Fibroblast of skin of right quadriceps (primary cell): ENCODE data around the gene ADTRP.
"Not testable (repeated sequence)": the region's sequence is repeated elsewhere in the genome, so short reads cannot be mapped to it uniquely, and the experiment has no call there.

Experiments used
- DNase-seq: peaks from one replicate; pipeline ENCODE4 v3.0.0-alpha.2; 2013

The ADTRP gene

DNA sequence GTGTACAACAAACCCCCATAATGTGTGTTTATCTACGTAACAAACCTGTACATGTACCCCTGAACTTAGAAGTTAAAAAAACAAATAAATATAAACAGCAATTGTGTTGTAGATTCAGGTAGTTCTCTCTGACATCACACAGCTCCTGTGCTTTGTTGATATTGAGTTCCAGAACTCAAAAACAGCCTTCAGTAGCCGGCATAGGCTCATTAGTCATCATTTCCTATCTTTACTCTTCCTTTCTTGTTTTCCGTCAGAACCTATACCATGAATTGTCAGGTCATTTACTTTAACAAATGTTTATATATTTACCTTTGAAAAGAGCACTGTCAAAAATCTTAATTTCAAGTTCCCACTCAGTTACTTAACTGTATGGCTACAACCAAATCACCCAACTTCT lies 88.8 kb downstream of the ADTRP start:
- DNase-seq = no peak

DNA sequence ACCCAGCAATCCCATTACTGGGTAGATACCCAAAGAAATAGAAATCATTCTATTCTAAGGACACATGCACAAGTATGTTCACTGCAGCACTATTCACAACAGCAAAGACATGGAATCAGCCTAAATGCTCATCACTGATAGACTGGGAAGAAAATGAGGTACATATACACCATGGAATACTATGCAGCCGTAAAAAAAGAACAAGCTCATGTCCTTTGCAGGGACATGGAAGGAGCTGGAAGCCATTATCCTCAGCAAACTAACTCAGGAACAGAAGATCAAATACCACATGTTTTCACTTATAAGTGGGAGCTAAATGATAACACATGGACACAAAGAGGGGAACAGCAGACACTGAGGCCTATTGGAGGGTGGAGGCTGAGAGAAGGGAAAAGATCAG lies 89.2 kb downstream of the ADTRP start:
- DNase-seq = not testable (repeated sequence)

DNA sequence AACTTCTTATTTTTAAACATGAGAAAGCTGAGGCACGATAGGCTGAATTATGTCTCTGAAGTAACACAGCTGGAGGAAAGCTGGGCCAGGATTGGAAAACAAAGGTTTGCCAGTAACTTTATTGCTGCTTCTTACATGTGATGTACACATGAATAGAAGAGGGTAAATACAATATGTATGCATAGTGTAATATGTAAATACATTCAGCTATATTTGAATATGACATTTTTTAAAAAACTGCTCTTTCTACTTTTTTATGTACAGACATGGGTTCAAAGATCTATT lies 90.2 kb downstream of the ADTRP start:
- DNase-seq = no peak

DNA sequence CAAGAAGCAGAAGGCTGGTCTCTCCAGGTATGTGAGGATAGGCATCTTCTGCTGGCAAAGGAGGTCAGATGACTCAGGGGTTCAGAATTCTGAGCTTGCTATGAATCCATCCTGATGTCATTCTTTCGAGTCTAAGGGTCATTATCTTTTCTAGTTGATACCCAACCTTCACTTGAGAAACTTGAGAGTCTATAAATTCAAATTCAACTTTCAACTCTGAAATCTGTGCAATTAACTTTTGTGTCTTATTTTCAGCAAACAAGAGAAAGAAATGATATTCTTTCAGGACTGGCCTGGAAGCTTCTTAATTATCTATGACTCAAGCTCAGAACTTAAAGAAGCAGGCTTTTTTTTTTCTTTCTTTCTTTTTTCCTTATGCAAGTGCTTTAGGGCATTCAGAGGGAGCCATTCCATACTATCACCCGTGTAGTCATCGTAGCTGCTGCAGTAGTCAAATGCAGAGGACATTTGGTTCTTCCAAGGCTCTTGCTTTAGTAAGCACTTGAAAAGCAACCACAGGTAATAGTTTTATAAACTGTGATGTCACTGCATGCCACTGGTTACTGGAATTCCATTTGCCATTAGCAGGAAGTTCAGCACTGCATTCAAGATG lies 93.0 kb downstream of the ADTRP start:
- peak; percentile 72 for DNase-seq

DNA sequence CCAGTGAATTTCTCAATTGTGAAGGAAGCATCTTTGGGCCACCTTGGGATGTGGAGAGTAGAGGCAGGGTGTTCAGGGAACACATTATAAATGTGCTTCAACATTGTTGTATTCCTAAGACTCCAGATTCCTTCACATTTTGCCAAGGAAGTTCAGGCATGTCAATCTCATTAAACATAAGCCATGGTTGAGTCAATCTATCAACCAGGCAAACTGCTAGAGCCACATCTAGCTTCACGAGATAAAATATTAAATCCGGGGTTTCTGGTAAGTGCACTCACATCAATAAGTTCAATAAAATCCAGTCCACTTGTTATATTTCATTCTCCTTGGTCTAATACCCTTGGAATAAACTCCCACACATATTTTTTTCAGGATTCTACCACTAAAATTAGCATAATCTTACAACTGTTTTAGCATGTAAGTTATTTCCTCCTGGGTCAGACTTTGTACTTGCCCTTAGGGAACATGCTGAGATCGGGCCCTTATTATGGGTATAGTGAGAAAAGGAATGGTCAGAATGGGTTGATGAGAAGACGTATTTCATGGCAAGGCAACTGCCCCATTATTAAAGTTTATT lies 93.6 kb downstream of the ADTRP start:
- DNase-seq = no peak

DNA sequence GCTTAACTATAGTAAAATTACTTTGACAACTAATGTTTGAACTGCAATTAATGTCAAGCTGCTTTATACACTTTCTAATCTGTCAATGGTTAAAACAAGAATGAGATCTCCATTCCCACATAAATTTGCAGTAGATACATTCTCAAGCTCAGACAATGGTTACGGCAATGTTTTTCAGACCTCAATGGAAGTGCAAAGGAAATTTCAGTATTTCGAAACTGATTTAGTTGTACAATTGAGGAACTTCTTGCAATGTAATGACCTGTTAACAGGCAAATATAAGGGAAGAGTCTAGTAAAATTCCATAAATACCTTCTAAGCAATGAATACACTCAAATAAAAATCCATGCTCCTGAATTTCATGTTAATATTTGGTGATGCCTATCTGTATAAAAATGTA lies 94.7 kb downstream of the ADTRP start:
- no peak for DNase-seq

DNA sequence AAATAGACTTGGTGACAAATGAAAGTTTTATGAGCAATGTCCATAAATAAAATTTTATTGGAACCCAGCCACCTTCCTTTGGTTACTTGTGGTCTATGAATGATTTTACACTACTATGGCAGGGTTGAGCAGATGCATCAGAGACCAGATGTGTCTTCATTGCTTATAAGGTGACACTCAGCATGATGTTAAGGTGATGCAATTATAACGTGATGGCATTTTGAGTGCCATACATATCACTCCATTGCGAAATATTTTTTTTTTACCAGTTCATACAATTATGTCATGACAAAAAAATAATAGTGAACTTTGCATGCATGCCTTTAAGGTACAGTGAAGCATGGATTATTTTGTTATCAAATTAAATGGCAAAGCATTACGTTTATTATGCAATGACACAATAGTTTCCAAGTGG lies 96.0 kb downstream of the ADTRP start:
- DNase-seq = peak; percentile 53

DNA sequence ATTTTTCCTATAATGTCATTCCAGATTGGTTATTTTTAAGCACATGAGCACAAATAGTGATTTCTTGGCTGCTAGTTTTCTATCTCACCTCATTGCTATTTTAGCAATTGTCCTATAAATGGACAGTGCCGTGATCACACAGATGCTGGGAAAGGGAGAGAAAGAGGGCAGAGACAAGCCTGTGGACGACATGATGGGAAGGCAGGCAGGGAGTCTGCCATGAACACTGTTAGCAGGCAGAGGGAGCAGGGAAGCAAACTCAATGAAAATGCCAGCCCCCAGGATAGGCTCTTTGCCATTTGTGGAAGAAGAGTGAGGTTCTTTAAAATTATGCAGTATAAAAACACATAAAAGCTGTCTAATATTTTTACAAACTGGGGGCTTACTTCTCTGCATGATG lies 96.8 kb downstream of the ADTRP start:
- DNase-seq = no peak

DNA sequence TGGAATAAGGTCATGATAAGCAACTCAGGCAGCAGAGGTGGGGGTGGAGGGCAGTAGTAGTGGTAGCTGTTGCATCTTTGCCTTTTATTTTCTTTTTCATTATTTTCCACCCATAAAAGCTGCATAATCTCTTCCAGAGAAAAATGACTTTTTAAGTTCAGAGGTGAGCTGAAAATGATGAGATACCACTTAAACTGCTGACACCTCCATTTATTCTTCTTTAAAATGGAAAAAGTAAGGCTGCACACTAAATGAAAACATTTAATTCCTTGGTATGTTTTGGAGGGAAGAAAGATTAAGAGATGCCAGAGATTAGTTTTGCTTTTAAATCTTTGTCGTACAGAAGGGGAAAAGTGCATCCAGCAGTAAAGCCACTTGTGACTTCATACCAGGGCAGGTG lies 97.2 kb downstream of the ADTRP start:
- no peak for DNase-seq

DNA sequence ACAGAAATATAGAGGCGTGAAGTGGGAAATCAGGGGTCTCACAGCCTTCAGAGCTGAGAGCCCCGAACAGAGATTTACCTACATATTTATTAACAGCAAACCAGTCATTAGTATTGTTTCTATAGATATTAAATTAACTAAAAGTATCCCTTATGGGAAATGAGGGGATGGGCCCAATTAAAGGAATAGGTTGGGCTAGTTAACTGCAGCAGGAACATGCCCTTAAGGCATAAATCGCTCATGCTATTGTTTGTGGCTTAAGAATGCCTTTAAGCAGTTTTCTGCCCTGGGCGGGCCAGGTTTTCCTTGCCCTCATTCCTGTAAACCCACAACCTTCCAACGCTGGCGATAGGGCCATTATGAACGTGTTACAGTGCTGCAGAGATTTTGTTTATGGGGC lies 98.1 kb downstream of the ADTRP start:
- DNase-seq = not testable (repeated sequence)

DNA sequence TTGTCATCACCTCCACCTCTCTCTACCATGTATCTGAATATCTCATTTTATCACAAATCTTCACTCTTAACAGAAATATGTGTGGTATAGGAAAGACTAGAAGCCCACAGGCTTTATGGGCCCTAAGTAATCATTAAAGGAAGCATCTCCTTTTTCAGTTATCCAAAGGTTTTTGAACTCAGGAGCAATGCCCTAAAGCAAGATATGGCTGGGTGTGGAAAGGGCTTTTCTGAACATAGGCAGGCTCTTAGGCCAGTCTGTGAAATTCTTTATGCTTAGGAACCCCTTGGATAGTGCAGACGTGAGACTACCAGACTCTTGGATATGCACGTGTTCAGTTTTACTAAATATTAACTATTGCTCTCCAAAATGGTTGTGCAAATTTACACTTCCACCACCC lies 99.5 kb downstream of the ADTRP start:
- DNase-seq = no peak

DNA sequence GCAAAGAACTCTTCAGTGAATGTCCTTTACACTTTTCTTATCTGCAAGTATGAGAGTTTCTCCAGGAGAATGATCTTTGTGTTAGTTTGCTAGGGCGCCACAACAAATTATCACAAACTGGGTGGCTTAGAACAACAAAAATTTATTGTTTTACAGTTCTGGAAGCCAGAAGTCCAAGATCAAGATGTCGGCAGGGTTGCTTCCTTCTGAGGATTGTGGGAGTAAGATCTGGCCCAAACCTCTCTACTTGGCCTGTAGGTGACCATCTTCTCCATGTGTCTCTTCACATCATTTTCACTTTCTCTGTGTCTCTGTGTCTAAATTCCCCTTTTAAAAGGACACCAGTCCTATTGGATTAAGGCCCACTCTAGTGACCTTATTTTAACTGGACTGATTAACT lies 103.0 kb downstream of the ADTRP start:
- DNase-seq = no peak

DNA sequence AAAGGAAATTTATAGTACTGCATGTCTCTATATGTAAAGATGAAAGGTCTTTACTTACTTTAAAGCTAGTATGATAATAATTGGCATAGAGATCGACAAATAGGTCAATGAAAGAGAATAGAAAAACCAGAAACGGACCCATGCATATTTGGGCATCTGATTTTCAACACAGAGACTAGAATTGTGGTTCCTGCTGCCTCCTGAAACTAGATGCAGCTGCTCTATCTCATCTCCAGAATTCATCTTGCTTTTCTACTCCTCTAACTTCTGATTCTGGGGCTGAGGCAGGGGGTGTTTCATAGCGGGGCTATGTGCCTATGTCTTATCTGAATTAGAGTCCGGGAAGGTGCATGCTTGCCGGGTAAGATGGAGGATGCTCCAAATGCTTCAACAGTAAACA lies 105.9 kb downstream of the ADTRP start:
- no peak for DNase-seq

DNA sequence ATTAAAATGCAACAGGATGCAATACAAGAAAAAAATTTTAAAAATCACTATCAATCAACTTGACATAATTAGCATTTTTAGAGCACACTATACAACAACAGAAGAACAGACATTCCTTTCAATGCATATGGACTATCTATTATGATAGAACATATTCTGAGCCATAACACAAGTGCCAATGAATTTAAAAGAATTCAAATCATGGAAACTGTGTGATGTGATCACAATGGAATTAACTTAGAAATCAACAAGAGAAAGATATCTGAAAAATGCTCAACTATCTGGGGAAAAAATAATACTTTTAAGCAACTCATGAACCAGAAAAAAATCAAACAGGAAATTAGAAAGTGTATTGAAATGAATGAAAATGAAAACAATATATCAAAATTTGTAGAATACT lies 106.3 kb downstream of the ADTRP start:
- peak; percentile 41 for DNase-seq

DNA sequence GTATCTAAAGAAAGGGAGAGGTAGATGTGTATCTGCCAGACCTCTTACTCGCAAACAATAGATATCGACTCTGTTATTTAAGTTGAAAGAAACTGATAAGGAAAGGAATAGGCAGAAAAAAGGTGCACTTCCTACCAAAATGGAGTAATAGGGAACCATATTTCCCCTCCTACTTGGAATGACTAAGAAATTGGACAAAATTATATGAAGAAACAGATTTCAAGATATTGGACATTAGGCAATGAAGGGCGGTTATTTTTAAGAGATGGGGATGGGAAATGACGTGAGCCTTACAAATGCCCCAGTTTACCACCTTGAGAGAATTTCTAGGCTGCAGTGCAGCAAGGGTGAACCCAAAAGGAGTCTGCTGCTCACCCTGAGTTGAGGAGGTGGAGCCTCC lies 108.9 kb downstream of the ADTRP start:
- no peak for DNase-seq

DNA sequence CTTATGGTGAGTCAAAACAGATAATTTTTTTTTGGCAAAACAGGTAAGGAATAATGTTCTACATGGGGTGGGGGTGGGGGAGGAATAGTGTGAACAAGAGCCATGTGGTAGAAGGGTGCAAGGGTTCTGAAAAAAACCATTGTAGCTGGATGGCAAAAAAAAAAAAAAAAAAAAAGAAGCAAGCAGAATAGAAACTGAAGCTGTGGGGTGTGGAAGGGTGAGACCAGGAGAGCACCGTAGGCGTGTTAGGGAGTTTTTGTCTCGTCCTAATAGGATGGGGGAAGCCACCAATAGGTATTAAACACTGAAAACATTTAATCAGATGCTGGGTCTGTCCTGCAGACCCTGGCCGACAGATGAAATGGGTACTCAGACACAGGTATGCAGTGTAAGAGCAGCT lies 110.1 kb downstream of the ADTRP start:
- no peak for DNase-seq

DNA sequence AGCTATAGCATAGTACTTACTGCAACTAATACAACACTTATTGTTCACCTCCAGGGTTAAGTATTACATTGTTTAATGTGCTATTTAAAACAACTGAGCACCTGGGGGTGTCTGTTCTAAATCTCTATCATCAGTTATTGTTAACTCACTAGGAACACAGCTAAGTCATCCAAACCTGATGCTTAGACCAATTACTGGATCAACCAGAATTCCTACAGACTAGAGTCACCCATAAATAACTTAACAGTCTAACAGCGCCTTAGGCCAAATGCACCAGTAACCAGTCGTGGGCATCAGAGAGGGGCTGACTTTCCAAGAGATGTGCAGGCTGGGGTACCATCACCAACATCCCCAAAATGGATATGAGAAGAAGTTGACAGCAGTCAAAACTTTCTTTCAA lies 110.7 kb downstream of the ADTRP start:
- no peak for DNase-seq

DNA sequence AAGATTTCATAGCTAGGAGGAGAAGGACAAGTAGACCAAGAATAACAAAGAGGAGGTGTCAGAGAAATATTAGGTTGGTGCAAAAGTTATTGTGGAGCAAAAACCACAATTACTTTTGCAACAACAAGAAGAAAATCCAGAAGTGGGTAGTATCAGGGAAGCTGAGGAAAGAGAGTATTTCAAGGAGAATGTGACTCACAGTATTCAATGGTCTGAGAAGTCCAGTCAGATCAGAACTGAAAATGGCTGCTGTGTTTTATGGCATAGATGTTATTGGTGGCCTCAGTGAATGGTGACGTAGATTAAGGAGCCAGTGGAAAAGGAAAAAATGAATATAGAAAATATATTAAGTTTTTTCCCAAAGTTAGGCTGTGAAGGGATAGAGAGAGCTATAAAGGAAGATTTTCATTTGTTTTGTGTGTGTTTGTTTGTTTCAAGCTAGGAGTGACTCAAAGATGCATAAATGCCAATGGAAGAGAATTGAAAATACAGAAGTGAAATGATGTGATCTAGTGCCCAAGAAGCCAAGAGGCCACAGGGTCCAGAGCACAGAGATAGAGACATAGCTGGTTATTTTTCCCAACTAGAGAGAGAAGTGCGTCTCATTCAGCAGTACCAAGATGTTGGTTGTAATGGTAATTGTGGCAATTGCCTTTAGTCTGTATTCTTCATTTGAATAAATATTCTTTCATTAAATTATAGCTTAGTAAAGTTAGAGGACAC lies 112.8 kb downstream of the ADTRP start:
- no peak for DNase-seq
